ENCODE results near the gene TMEM145.

Gene TMEM145

GRCh38 chr19:42363614-42364346 is 50.7 kb downstream of the TMEM145 start:
- no peak overlapping the region for H3K4me3 ChIP-seq (ENCODE audit: low read depth, low read length)
- H3K9me3 ChIP-seq (ENCODE audit: control insufficient read depth, insufficient read depth, low read length), result no peaks in the 10 kb centered on the region
- peaks cover 6% of the 10 kb centered on the region for H3K4me1 ChIP-seq (ENCODE audit: control insufficient read depth, insufficient read depth, low read length)
- no peak overlapping the region for H3K9ac ChIP-seq (ENCODE audit: low read depth, low read length)
- peaks cover 21% of the 10 kb centered on the region for H3K36me3 ChIP-seq (ENCODE audit: control insufficient read depth, insufficient read depth, low read length)
- H3K27me3 ChIP-seq (ENCODE audit: control insufficient read depth, insufficient read depth, low read length), result no peaks in the 10 kb centered on the region

GRCh38 chr19:42366673-42367072 is 53.6 kb downstream of the TMEM145 start:
- H3K36me3 ChIP-seq (ENCODE audit: control insufficient read depth, insufficient read depth, low read length), result peaks cover 26% of the 10 kb centered on the region
- H3K4me1 ChIP-seq (ENCODE audit: control insufficient read depth, insufficient read depth, low read length), result peaks cover 13% of the 10 kb centered on the region
- H3K27me3 ChIP-seq (ENCODE audit: control insufficient read depth, insufficient read depth, low read length), result no peaks in the 10 kb centered on the region
- no peaks in the 10 kb centered on the region for H3K9me3 ChIP-seq (ENCODE audit: control insufficient read depth, insufficient read depth, low read length)
- no peak overlapping the region for H3K9ac ChIP-seq (ENCODE audit: low read depth, low read length)
- H3K4me3 ChIP-seq (ENCODE audit: low read depth, low read length), result no peak overlapping the region

DNA sequence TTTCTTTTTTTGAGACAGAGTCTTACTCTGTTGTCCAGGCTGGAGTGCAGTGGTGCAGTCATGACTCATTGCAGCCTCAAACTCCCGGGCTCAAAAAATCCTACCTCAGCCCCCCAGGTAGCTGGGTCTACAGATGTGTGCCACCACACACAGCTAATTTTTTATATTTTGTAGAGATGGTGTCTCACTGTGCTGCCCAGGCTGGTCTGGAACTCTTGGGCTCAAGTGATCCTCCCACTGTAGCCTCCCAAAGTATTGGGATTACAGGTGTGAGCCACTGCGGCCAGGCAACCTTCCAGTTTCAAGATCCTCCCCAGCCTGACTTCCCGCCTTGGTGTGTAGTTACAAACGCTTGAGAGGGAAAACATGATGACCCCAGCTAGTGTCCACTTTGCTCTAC is 54.8 kb downstream of the TMEM145 start:
- Histone ChIP-seq H3K4me3 (ENCODE audit: low read depth, low read length) (no peak overlapping the region), H3K4me1 (ENCODE audit: control insufficient read depth, insufficient read depth, low read length) (peaks cover 12% of the 10 kb centered on the region), H3K36me3 (ENCODE audit: control insufficient read depth, insufficient read depth, low read length) (peaks cover 20% of the 10 kb centered on the region)

DNA sequence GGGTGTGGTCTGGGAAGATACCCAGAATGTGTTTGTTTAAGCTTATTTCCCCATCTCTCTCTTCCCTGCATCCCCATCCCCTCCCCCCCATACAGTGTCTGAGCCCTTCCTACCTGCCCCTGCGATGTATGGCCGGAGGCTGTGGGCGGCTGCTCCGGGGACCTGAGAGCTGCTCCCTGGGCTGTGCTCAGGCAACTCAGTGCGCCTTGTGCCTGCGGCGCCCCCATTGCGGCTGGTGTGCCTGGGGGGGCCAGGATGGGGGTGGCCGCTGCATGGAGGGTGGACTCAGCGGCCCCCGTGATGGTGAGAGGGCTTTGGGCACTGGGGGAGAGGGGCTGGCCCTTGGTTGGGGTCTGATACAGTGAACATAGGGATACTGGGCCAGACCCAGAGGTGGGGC is 55.3 kb downstream of the TMEM145 start:
- Histone ChIP-seq H3K4me1 (ENCODE audit: control insufficient read depth, insufficient read depth, low read length) (peaks cover 11% of the 10 kb centered on the region), H3K27me3 (ENCODE audit: control insufficient read depth, insufficient read depth, low read length) (no peaks in the 10 kb centered on the region), H3K9me3 (ENCODE audit: control insufficient read depth, insufficient read depth, low read length) (no peaks in the 10 kb centered on the region), H3K9ac (ENCODE audit: low read depth, low read length) (no peak overlapping the region), H3K4me3 (ENCODE audit: low read depth, low read length) (no peak overlapping the region), H3K36me3 (ENCODE audit: control insufficient read depth, insufficient read depth, low read length) (peaks cover 16% of the 10 kb centered on the region)

More for the DNA sequence above, 54.8 kb downstream of the TMEM145 start:
- Histone ChIP-seq H3K27me3 (ENCODE audit: control insufficient read depth, insufficient read depth, low read length) (no peaks in the 10 kb centered on the region), H3K9me3 (ENCODE audit: control insufficient read depth, insufficient read depth, low read length) (no peaks in the 10 kb centered on the region), H3K9ac (ENCODE audit: low read depth, low read length) (no peak overlapping the region)

DNA sequence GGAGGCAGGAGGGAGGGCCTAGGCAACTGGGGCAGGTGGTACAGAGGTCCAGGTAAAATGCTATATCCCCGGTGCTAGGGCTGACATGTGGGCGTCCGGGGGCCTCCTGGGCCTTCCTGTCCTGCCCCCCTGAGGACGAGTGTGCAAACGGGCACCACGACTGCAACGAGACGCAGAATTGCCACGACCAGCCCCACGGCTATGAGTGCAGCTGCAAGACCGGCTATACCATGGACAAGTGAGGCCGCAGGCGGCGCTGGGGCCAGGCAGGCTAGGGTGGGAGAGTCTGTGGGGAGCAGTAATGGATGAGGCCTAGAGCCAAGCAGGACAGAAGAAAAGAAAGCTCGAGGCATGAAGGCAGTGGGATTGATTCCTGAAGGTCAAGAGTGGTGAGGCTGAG is 55.7 kb downstream of the TMEM145 start:
- no peaks in the 10 kb centered on the region for H3K9me3 ChIP-seq (ENCODE audit: control insufficient read depth, insufficient read depth, low read length)
- peaks cover 11% of the 10 kb centered on the region for H3K4me1 ChIP-seq (ENCODE audit: control insufficient read depth, insufficient read depth, low read length)
- H3K36me3 ChIP-seq (ENCODE audit: control insufficient read depth, insufficient read depth, low read length), result peaks cover 12% of the 10 kb centered on the region
- no peak overlapping the region for H3K4me3 ChIP-seq (ENCODE audit: low read depth, low read length)
- no peaks in the 10 kb centered on the region for H3K27me3 ChIP-seq (ENCODE audit: control insufficient read depth, insufficient read depth, low read length)
- no peak overlapping the region for H3K9ac ChIP-seq (ENCODE audit: low read depth, low read length)

GRCh38 chr19:42369433-42370067 is 56.4 kb downstream of the TMEM145 start:
- H3K4me1 ChIP-seq (ENCODE audit: control insufficient read depth, insufficient read depth, low read length), result peaks cover 11% of the 10 kb centered on the region
- no peaks in the 10 kb centered on the region for H3K9me3 ChIP-seq (ENCODE audit: control insufficient read depth, insufficient read depth, low read length)
- H3K9ac ChIP-seq (ENCODE audit: low read depth, low read length), result peak overlapping the region; percentile 3
- peaks cover 5% of the 10 kb centered on the region for H3K36me3 ChIP-seq (ENCODE audit: control insufficient read depth, insufficient read depth, low read length)
- H3K4me3 ChIP-seq (ENCODE audit: low read depth, low read length), result peak overlapping the region; percentile 22
- no peaks in the 10 kb centered on the region for H3K27me3 ChIP-seq (ENCODE audit: control insufficient read depth, insufficient read depth, low read length)

- peak overlapping the region; percentile 22 for H3K4me3 ChIP-seq (ENCODE audit: low read depth, low read length)
- no peak overlapping the region for H3K9ac ChIP-seq (ENCODE audit: low read depth, low read length)
- no peaks in the 10 kb centered on the region for H3K9me3 ChIP-seq (ENCODE audit: control insufficient read depth, insufficient read depth, low read length)
- no peaks in the 10 kb centered on the region for H3K27me3 ChIP-seq (ENCODE audit: control insufficient read depth, insufficient read depth, low read length)
- H3K4me1 ChIP-seq (ENCODE audit: control insufficient read depth, insufficient read depth, low read length), result peaks cover 11% of the 10 kb centered on the region
- peaks cover 9% of the 10 kb centered on the region for H3K36me3 ChIP-seq (ENCODE audit: control insufficient read depth, insufficient read depth, low read length)
These were observed 57.0 kb downstream of the TMEM145 start for GRCh38 chr19:42370068-42370520.

DNA sequence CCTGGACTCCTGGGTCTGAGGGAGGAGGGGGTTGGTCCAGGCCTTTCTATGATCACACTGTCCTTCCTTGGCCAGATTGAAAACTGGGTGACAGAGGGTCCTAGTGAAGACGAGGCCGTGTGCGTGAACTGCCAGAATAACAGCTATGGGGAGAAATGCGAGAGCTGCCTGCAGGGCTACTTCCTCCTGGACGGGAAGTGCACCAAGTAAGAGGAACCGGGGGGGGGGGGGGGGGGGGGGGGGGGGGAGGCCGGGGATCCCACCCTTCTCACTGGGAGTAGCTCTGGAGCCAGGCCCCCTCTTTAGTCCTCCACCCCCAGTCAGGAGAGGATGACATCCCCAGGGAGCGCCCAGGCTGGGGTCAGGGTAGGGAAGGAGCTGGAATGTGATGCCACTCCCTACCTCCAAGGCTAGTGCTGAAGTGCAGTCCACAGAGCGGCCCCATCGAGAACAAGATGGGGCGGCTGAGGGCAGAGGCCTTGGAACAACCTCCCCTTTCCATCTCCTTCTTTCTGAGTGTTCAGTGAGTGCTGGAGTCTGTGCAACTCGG is 57.6 kb downstream of the TMEM145 start:
- no peak overlapping the region for H3K9ac ChIP-seq (ENCODE audit: low read depth, low read length)

More for the DNA sequence above, 57.6 kb downstream of the TMEM145 start:
- Histone ChIP-seq H3K4me3 (ENCODE audit: low read depth, low read length) (no peak overlapping the region), H3K27me3 (ENCODE audit: control insufficient read depth, insufficient read depth, low read length) (no peaks in the 10 kb centered on the region), H3K4me1 (ENCODE audit: control insufficient read depth, insufficient read depth, low read length) (peaks cover 11% of the 10 kb centered on the region), H3K36me3 (ENCODE audit: control insufficient read depth, insufficient read depth, low read length) (peaks cover 10% of the 10 kb centered on the region), H3K9me3 (ENCODE audit: control insufficient read depth, insufficient read depth, low read length) (no peaks in the 10 kb centered on the region)
